GM18907 (cell line): ENCODE data around the gene PRDM16.

Experiments
- ATAC-seq: cut with Tn5 transposase; IDR thresholded peaks from one replicate; pipeline ENCODE4 v1.9.1; 2021; ENCODE audit warnings: mild to moderate bottlenecking, moderate library complexity; ENCODE audit not compliant: unreplicated experiment

The PRDM16 gene

DNA sequence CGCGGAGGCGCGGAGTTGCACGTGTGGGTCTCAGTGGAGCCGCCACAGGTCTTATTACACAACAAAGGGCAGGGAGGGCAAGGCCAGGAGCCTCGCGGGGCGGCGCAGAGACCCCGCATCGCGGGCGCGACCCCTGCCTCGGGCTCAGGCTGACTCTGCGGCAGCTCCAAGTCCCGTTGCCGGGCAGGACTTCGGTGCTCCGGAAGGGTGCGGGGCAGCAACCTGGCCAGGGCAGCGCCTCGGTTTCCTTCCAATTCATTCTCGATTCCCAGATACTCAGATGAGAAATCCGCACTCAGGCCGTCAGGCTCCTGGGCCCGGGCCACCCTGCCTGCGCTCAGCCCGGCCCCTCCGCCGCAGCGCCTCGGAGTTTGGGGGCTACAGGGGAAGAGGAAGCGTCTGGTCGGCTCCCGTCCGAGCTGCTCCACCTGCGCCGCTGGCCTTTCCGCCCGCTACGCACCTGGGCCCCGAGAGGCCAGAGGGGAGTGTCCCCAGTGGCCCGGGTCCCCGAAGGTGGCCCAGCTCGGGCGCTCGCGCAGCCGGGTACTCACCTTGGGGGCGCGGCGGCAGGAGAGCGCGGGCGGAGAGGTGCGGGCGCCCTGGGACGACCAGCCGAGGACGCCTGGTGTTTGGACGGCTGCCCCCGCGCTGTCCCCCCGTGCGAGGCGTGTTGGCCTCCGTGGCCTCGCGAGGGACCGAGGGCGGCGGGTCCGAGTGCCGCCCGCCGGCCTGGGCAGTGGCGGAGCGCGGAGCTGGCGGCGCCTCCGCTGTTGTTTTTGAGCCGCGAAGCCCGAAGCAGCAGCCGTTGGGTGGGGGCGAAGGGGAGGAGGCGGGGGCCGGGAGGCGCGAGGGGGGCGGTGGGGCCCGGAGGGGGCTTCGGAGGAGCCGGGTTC is 1.1 kb upstream of the PRDM16 start:
- no peak for ATAC-seq

DNA sequence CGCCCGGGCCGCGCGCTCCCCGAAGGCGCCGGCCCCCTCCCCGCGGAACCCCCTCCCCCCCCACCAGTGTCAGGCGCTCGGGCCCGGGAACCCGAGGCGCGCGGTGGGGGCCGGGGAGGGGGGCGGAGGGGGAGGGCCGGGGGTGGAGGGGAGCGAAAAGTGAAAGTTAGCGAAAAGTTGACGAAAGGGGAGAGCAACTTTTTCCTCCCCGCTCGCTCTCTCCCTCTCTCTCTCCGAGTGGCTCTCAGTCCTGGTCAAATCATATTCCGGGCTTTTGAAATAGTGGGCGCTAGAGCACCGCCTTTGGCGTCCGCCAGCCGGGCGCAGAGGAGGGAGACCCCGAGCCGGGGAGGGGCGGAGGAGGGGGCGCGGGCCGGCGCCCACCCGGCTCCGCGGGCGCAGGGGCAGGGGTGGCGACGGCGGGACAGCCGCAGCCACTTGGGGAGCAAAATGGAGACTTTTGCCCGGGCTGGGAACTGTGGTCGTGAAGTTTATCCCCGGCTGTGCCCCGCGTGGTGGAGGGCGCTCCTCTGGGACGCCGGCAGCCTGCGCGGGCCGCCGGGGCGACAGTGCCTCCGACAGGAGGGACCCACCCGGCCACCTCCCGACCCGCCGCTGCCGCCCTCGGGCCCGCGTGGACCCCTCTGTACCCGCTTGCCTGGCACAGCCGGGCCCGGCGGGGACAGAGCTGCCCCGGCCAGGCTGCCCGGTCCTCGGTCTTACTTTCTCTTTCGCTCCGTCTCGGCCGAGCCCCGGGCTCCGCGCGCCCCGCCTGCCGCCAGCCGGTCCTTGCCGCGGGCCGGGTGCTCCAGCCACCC is 697 bp downstream of the PRDM16 start:
- ATAC-seq, result no peak

DNA sequence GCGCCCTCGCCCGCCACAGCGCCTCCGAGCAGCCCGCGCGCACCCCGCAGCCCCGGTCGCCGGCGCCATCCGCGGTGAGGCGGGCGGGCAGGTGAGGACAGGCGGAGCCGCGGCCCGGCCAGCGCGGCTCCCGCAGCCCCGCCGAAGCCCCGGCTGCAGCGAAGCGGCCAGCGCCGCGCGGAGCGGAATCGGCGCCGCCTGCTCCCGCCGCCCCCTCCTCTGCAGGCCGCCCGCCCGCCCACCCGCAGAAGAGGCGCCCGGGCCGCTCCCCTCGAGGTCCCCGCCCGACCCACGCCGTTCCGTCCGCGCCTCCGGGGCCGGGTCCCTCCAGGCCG is 1.3 kb downstream of the PRDM16 start:
- ATAC-seq, result no peak

DNA sequence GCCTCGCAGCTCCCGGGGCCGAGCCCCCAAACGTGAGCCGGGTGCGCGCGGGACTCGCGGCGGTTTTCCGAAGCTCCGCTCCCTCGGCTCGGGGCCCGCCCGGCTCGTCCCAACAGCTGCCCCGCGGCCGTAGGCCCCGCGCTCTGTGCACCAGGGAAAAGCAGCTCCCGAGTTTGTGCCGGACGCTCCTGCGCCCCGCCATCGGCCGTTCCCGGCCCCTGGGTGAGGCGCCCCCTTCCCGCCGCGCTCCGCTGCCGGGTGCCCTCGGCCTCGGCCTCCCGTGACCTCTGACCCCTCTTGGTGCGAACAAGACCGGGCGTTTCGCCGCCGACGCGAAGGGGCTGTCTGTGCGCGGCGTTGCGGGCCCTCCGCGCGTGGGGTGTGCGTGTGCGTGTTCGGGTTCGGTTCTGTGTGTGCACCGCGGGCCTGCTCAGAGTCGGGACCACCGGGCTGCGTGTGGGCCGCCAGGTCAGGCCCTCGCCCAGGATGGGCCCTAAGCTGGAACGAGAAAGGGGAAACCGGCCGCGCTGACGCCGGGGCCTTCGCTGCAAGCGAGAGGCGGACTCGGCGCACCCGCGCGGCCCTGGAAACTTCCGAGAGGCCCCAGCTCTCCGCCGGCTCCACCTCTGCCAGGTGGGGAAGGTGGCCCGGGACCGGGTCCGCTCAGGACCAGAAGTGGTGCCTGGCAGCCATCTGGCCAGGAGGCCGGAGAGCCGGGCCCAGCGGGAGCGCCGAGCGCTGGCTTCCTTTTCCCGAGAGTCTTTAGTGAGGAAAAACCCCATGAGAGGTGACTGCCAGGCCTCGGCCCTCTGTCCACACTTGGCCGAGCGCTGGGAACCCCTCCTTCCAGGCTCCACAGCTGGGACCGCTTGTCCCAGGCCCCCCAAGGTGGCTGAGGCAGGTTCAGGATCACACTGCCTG is 1.9 kb downstream of the PRDM16 start:
- no peak for ATAC-seq

DNA sequence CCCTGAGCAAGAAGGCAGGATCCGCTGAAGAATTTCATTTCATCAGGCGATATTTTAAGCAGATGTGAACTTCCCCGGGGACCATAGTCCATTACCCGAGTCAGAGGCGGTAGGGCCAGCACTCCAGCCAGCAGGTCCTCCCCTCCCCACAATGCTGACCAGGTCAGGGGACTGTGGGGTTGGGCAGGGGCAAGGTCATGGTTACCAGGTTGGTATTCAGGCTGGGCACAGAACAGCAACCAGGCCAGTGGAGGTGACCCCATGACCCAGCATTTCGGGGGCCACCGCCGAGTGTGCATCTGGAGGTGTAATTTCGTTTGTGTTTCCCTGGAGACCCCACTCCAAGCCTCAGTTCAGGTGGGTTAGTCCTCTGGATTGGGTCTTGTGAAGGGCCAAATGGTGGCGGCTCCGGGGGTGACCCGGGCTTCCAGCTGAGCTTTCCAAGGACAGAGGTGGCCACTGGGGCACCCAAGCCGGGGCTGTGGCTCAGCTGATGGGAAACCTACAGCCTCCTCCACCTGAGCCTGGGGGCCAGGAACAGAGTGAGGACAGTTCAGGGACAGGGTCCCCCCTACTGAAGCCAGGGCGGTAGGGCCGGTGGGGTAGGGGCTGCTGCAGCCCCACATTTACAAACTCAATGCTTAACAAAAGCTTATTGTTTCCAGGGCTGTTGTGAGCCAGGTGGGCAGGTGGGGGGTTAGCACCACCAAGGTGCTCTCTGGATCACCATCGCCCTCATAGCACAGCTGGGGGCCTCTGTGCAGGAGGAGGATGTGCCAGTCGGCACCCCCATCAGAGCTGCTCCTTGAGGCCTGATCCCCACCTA is 2.8 kb downstream of the PRDM16 start:
- no peak for ATAC-seq

DNA sequence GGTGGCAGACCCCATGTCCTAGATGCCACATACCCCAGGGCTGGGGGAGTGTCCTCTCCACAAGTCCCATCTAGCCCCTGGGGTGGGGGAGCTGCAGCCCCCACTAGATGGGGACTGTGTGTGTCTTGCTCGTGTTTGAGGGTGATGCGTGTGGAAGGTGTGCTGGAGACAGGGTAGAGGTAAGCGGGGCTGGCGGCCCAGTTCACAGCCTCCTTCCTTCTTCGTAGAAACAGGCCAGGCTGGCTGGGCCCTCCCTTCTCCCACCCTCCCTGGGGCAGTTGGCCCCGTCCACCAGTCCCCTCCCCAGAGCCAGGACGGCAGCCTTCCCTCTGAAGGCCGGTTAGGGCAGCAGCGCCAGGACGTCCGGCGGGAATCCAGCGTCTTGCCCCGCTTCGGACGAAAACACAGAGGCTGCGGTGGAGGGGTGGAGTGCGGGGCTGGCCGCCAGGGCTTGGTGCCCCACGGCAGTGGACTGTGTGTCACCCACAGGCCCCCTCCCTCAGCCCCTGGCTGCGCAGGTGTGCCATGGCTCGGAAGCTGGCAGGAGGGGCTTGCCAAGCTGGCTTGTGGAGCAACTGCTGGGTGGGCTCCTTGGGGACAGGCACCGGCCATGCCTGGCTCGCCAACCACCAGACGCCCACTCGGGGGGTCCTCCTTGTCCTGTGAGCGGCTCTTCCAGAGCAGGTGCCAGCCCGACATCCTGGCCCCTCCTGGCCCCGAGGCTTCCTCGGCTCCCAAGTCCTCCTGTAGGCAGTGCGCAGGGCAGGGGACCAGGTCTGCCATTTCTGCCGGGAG is 3.6 kb downstream of the PRDM16 start:
- no peak for ATAC-seq

DNA sequence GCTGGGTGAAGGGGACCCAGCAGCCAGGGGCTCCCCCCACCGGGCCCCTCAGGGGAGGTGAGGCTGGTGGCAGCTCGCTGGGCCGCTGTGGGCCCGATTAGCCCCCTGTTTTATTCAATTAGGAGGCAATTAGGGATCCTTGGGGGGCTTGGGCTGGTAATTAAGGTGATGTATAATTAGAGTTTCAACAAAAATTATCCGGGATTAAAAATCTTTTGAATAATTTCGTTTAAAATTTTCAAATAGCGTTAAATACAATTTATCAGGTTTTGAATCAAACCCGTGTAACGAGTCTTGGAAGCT is 4.1 kb downstream of the PRDM16 start:
- ATAC-seq, result no peak

DNA sequence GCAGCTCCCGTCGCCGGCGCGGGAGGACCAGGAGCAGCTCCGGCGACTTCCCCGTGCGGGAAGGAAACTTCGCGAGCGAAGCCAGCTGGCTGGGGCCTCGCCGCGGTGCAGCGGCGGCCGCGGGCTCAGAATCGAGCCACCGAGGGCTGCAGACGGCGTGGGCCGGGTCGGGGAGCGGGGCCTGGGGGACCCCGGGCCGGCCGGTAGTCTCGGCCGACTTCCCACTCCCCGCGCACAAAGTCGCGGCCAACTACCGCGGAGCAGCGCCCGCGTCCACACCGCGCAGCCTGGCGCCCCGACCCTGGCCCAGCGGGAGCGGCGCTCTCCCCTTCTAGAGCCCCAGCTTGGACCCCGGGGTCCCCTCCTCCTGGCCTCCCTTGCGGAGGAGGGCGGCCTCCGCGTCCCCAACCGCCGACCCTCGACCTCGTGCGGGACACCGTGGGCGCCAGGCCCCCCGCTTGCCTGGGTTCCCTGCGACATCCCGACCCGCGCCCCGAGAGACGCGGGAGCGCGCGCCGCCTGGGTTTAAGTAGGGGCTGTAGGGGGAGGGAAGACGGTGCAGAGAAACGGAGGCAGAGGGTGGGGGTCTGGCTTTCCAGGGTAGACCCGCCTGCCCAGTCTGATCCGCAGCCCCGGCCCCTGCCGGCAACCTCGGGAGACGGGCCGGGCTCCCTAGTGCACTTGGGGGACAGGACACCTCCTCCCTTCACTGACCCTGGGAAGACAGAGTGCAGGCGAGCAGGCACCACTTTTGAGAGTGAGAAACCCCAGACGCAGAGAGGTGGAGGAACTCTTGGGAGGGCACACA is 4.7 kb downstream of the PRDM16 start:
- ATAC-seq, result no peak

DNA sequence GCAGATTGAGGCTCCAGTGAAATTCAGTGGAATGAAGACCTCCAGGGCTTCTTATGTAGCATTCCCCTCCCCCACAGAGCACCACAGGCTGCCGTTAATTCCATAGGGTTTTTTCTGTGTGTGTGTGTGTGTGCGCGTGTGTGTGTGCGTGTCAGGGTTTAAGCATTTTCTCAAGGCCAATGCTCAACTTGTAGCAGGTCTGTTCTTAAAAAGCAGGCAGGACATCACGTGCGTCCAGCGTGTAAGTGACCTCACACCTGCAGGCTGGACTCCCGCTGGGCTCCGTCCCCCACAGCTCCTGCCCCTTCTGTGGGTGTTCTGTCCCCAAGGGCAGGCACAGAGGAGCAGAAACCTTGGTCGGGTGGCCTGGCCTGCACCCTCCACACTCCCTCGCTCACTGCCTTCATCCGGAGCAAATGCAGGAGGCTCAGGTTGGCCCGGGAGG is 5.3 kb downstream of the PRDM16 start:
- ATAC-seq, result no peak

DNA sequence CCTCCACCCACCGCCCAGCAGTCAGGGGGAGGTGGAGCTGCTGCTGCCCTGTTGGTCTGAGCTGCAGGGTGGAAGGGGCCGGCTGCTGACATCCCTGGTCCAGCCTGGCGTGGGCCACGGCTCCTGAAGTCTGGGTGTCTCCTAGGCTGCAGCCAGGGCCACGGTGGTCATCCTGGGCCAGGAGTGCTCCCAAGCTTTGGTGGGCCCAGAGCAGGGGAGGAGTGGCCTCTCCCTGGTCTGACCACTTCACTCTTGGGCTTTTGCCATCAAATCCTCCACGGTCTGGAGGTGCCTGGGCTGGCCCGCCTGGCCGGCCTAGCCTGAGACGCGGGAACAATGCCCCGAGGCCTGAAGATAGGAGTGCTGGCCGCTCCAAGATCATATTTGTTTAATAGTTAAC is 5.8 kb downstream of the PRDM16 start:
- no peak for ATAC-seq

DNA sequence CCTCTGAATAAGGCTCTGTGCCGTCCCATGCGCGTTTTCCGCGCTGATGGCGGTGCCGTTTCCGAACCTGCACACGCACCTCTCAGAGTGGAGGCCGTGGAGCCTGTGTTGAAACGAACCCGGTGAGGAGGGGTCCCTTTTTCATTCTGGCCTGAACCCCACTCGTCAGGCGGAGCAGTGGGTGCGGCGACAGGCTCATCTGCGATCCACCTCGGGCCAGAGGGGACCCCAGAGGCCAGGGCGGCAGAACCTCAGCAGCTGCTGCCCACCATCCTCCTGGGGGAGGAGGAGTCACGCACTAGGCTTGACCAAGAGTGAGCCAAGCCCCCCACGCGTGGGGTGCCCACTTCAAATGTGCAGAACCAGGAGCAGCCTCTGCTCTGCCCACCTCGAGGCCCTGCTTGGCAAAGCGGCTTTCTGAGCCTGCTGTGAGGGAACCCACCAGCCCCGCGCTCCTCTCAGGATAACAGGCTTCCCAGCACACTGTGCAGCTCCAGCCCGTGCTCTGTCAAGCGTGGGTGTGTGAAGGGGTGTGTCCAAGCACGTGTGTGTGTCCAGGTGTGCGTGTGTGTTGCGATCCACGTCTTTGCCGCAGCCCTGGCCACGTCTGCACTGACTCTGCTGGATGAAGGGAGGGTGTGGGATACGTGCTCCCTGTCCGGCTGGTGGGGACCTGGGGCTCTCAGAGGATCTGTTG is 6.8 kb downstream of the PRDM16 start:
- ATAC-seq, result no peak

DNA sequence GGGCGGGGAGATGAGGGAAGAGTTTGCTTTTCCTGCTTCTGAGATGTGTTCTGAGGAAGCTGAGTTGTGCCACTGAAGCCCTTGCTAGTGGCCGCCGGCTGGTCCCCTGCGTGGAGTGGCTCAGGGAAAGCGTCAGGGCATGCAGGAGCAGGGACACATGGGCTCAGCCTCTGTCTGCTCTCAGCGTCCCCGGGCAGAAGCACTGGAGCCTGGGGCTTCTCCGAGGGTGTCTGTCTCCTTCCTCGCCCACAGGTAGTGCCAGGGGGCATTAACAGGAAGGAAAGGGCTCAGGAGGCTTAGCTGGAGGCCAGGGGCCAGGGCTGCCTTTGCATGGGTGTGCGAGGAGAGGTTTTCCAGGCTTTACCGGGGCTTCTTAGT is 7.3 kb downstream of the PRDM16 start:
- ATAC-seq, result no peak

DNA sequence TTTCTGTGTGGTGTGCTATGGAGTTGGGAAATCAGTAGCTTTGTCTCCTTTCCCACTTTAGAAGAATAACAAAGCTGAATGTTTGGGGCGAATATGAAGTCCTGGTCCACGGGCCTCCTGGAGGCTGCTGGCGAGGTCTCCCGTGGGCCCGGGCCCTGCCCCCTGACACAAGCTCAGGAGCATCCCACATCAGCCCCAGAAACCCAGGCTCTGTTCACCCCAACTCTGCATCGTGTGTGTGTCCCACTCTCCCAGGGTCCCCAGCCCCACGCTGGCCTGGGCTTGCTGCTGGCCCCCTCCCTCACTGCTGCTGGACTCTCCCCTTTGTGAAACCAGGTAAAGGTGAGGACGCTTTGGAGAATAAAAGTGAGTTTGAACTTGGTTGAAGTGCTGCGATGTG is 8.1 kb downstream of the PRDM16 start:
- no peak for ATAC-seq

DNA sequence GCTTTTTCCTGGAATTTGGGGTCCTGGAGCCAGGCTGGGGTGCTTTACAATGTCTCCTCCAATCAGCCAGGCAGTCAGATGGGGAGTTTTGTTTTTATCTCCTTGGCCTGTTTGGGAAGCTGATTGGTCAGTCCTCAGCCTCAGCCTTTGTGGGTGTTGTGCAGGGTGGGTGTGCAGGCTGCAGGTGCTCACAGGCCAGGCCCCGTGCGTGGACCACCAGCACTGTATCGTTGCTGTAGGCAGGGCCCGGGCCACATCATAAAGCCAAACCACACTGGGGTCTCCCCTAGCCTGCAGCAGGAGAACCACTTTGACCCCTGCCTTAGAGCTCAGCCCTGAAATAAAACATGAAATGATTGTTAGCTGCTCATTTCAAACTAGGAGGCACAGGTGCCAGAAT is 8.6 kb downstream of the PRDM16 start:
- no peak for ATAC-seq

DNA sequence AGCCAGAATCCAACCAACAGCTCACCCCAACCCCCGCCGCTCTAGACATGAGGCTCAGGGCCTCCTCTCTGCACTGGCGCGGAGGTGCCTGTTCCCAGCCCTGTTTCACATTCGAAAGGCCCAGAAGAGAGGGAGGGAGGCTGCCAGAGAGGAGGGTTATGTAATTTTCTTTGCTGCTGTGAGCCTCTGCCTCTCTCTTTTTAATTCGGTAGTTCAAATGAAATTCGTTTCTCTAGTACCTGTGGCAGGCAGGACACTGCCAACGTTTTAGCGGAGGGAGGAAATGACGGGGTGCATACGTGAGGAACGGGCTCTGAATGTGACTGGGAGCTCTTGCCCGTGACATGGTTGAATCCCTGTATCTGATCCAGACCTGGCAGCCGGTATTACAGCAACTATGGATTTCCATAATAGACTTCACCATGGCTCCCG is 9.4 kb downstream of the PRDM16 start:
- no peak for ATAC-seq

DNA sequence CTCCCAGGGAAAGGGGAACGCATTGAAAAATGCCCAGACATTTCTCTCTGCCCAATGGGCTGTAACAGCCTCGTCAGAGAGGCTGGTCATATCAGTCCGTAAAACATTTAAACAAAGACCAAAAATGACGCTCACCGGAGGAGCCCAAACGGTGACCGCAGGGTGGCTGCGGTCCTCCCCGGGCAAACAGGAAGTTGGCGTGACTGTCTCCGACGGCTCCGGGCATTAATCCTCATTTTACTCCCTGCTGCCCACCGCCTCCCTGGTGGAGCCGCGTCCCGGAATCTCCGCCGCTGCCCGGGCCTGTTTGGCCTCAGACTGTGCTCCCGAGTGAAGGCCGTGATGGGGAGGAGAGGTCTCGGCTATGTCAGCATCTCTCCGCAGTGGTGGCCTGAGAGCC is 9.9 kb downstream of the PRDM16 start:
- ATAC-seq, result no peak

DNA sequence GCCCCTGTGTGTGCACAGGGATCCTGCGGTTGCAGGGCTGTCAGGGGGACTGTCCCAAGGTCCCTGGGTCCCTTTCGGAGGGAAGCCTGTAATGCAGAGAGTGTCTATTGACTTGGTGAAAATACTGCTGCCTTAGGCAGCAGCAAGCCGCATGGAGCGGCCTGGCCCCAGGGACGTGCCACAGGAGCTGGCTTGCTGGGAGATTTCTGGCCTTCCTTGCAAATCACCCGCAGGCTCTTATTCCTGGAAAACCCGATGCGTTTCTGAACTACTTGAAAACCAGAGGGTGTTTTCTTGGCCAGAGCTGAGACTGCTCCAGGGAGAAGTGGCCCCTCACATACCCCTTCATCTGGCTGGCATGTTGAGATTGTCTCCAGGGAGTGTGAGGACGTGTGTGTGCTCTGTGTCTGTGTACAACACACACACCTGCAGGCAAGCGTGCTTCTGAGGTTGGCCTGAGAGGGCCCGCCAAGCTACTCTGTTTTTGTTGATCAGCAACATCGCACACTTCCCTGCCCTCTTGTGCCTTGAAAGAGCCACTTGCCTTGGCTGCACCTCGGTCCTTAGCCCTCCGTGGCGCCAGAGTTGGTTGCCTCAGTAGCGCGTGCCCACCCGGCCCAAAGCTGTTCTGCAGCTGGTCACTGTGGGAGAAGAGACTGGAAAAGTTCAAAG is 10.5 kb downstream of the PRDM16 start:
- ATAC-seq, result no peak
